ENCODE data around the gene PNPLA1.
"Not testable (repeated sequence)": the region's sequence is repeated elsewhere in the genome, so short reads cannot be mapped to it uniquely, and the experiment has no call there.

Gene PNPLA1

GRCh38 chr6:36337814-36338213 is 68.0 kb downstream of the PNPLA1 start:
- no peak for DNase-seq

- not testable (repeated sequence) for DNase-seq
Observed at GRCh38 chr6:36338223-36338622, 68.4 kb downstream of the PNPLA1 start.

GRCh38 chr6:36339146-36339545 is 69.3 kb downstream of the PNPLA1 start:
- no peak for DNase-seq

- DNase-seq, result no peak
Observed at GRCh38 chr6:36340306-36340617, 70.4 kb downstream of the PNPLA1 start.

GRCh38 chr6:36340618-36341454 is 71.0 kb downstream of the PNPLA1 start:
- DNase-seq, result peak; percentile 77

- no peak for DNase-seq
Observed at GRCh38 chr6:36343109-36343680, 73.3 kb downstream of the PNPLA1 start.

- no peak for DNase-seq
Observed at GRCh38 chr6:36345681-36346466, 76.0 kb downstream of the PNPLA1 start.

- no peak for DNase-seq
Observed at GRCh38 chr6:36346486-36347273, 76.8 kb downstream of the PNPLA1 start.

- DNase-seq, result no peak
Observed at GRCh38 chr6:36347621-36348020, 77.8 kb downstream of the PNPLA1 start.

GRCh38 chr6:36349240-36349639 is 79.4 kb downstream of the PNPLA1 start:
- DNase-seq, result no peak

GRCh38 chr6:36350082-36350481 is 80.2 kb downstream of the PNPLA1 start:
- DNase-seq, result no peak

GRCh38 chr6:36350681-36351571 is 81.1 kb downstream of the PNPLA1 start:
- no peak for DNase-seq

GRCh38 chr6:36352477-36353157 is 82.8 kb downstream of the PNPLA1 start:
- no peak for DNase-seq

- DNase-seq, result no peak
Observed at GRCh38 chr6:36353411-36353915, 83.6 kb downstream of the PNPLA1 start.

- DNase-seq, result no peak
Observed at GRCh38 chr6:36355819-36356218, 86.0 kb downstream of the PNPLA1 start.

GRCh38 chr6:36357872-36358225 is 88.0 kb downstream of the PNPLA1 start:
- no peak for DNase-seq

Measured in stimulated activated CD4-positive, alpha-beta T cell treated with anti-CD3 and anti-CD28 coated beads, Interleukin-4, amount 100 ng/mL, for 24 hours (primary cell).